H1 (cell line): ENCODE data around the gene ADCY6. TPM values are rescaled to one million over a fixed set of nuclear protein-coding genes. Genes with fewer than 3 reads are reported as not detected.

Source experiments
- CTCF ChIA-PET: fragments of 300-600 bp; sonication (Branson Sonifier 250); formaldehyde crosslinking; loops from one replicate; lab custom pipeline; 2021; ENCODE audit not compliant: partially characterized antibody; lab: Charles Lee
- POLR2A ChIA-PET: fragments of 300-600 bp; sonication (Branson Sonifier 250); formaldehyde crosslinking; loops from one replicate; lab custom pipeline; 2021; ENCODE audit warnings: inconsistent platforms; ENCODE audit not compliant: partially characterized antibody; lab: Charles Lee
- DNase-seq, 2 experiments: peaks; one replicate each; pipeline versions ENCODE4 v3.0.0 to v3.0.0-alpha.2; 2010 to 2022; ENCODE audit warnings: low spot score in 2 of 2, low read depth in 1 of 2, mixed read lengths in 1 of 2
- FAIRE-seq: peaks from 2 replicates; lab custom pipeline; 2011; peaks lifted over from hg19 to GRCh38; lab: Jason Lieb, UNC
- H2AFZ ChIP-seq: 2 replicates; pipeline ENCODE4 v1.8.1; 2012; ENCODE audit warnings: low read length, inconsistent platforms
- H2AK5ac ChIP-seq: 2 replicates; pipeline ENCODE4 v1.6.1; 2013; ENCODE audit warnings: low read depth, low read length
- H2BK120ac ChIP-seq: replicated peaks from 2 replicates; pipeline ENCODE3; 2013; ENCODE audit warnings: low read depth, low read length, inconsistent platforms
- H2BK12ac ChIP-seq: 2 replicates; pipeline ENCODE4 v1.6.1; 2013; ENCODE audit warnings: low read depth, low read length
- H2BK15ac ChIP-seq: 2 replicates; pipeline ENCODE4 v1.6.1; 2013; ENCODE audit warnings: low read length
- H2BK20ac ChIP-seq: 2 replicates; pipeline ENCODE4 v1.6.1; 2013; ENCODE audit warnings: low read length
- H2BK5ac ChIP-seq: 2 replicates; pipeline ENCODE4 v1.6.1; 2013; ENCODE audit warnings: low read depth, low read length
- H3K14ac ChIP-seq: 2 replicates; pipeline ENCODE4 v1.6.1; 2013; ENCODE audit warnings: inconsistent platforms; ENCODE audit not compliant: insufficient read length
- H3K18ac ChIP-seq: 2 replicates; pipeline ENCODE4 v1.6.1; 2013; ENCODE audit warnings: low read length; ENCODE audit errors: extremely low read depth
- H3K23ac ChIP-seq: 2 replicates; pipeline ENCODE4 v1.6.1; 2013; ENCODE audit warnings: inconsistent platforms; ENCODE audit not compliant: insufficient read length
- H3K23me2 ChIP-seq: 2 replicates; pipeline ENCODE4 v1.6.1; 2013; ENCODE audit warnings: low read depth, low read length
- H3K27ac ChIP-seq: 2 replicates; pipeline ENCODE4 v1.6.1; 2011; ENCODE audit warnings: low read depth, low read length, inconsistent platforms
- H3K27me3 ChIP-seq, 4 experiments: replicated peaks in 1 of 4; 1 replicate in 1 of 4; 2 replicates in 3 of 4; pipeline versions ENCODE4 v1.6.1 to v1.8.1; 2011 to 2013; ENCODE audit warnings: low read length in 3 of 4, mild to moderate bottlenecking in 3 of 4, inconsistent platforms in 2 of 4, mixed read lengths in 2 of 4, moderate library complexity in 1 of 4; ENCODE audit not compliant: control insufficient read depth in 3 of 4, insufficient read depth in 3 of 4; ENCODE audit errors: extremely low read depth in 1 of 4
- H3K36me3 ChIP-seq, 4 experiments: 2 replicates each; pipeline versions ENCODE4 v1.6.1 to v1.8.1; 2011 to 2013; ENCODE audit warnings: mild to moderate bottlenecking in 4 of 4, low read length in 3 of 4, moderate library complexity in 2 of 4, control low read depth in 1 of 4, inconsistent platforms in 1 of 4; ENCODE audit not compliant: insufficient read depth in 4 of 4, control insufficient read depth in 2 of 4
- H3K4ac ChIP-seq: replicated peaks from 2 replicates; pipeline ENCODE3; 2013; ENCODE audit warnings: low read length, low read depth, mixed read lengths, inconsistent platforms; ENCODE audit not compliant: insufficient read length
- H3K4me1 ChIP-seq, 4 experiments: replicated peaks in 1 of 4; 1 replicate in 1 of 4; 2 replicates in 3 of 4; pipeline versions ENCODE4 v1.6.1 to v1.8.1; 2011 to 2013; ENCODE audit warnings: low read length in 3 of 4, inconsistent platforms in 2 of 4, mixed read lengths in 1 of 4; ENCODE audit not compliant: insufficient read depth in 4 of 4, control insufficient read depth in 3 of 4
- H3K4me2 ChIP-seq, 2 experiments: 2 replicates each; pipeline versions ENCODE4 v1.6.1 to v1.8.1; 2011 to 2013; ENCODE audit warnings: low read depth in 2 of 2, low read length in 2 of 2, control low read depth in 1 of 2, inconsistent platforms in 1 of 2, mild to moderate bottlenecking in 1 of 2; ENCODE audit not compliant: insufficient read depth in 1 of 2
- H3K4me3 ChIP-seq, 4 experiments: fragments of 200-600, 300-600 bp in 1 of 4; sonication (generic), shearing (Covaris generic), sonication (Bioruptor Twin) in 1 of 4; 2 replicates each; pipeline versions ENCODE4 v1.5.1 to v1.8.1; 2011 to 2016; ENCODE audit warnings: low read length in 4 of 4, low read depth in 3 of 4, control low read depth in 2 of 4, inconsistent platforms in 2 of 4, mild to moderate bottlenecking in 2 of 4, mixed read lengths in 1 of 4, moderate library complexity in 1 of 4; ENCODE audit not compliant: insufficient read depth in 2 of 4; ENCODE audit errors: extremely low read depth in 1 of 4
- H3K56ac ChIP-seq: replicated peaks from 2 replicates; pipeline ENCODE3; 2013; ENCODE audit warnings: low read depth, mild to moderate bottlenecking, mixed read lengths, low read length, inconsistent platforms; ENCODE audit not compliant: insufficient read length
- H3K79me1 ChIP-seq: 2 replicates; pipeline ENCODE4 v1.6.1; 2013; ENCODE audit warnings: low read depth, low read length, control low read depth
- H3K79me2 ChIP-seq, 2 experiments: 2 replicates each; pipeline versions ENCODE4 v1.6.1 to v1.8.1; 2012 to 2013; ENCODE audit warnings: low read length in 2 of 2, mild to moderate bottlenecking in 2 of 2, inconsistent platforms in 1 of 2; ENCODE audit not compliant: insufficient read depth in 2 of 2, control insufficient read depth in 1 of 2
- H3K9ac ChIP-seq, 4 experiments: replicated peaks in 1 of 4; 1 replicate in 1 of 4; 2 replicates in 3 of 4; pipeline versions ENCODE4 v1.6.1 to v1.8.1; 2011 to 2013; ENCODE audit warnings: low read depth in 3 of 4, low read length in 3 of 4, control low read depth in 2 of 4, mild to moderate bottlenecking in 2 of 4, moderate library complexity in 2 of 4, inconsistent platforms in 1 of 4; ENCODE audit errors: extremely low read depth in 1 of 4
- H3K9me3 ChIP-seq, 2 experiments: 2 replicates each; pipeline versions ENCODE4 v1.6.1 to v1.8.1; 2012 to 2013; ENCODE audit warnings: mild to moderate bottlenecking in 2 of 2, moderate library complexity in 2 of 2, control low read depth in 1 of 2, inconsistent platforms in 1 of 2, low read depth in 1 of 2, low read length in 1 of 2, mixed read lengths in 1 of 2; ENCODE audit not compliant: insufficient read depth in 2 of 2
- H4K20me1 ChIP-seq, 2 experiments: replicated peaks in 1 of 2; 2 replicates each; pipeline versions ENCODE3 to v1.8.1; 2011 to 2013; ENCODE audit warnings: inconsistent platforms in 2 of 2, low read length in 2 of 2, mild to moderate bottlenecking in 1 of 2; ENCODE audit not compliant: insufficient read depth in 2 of 2, control insufficient read depth in 1 of 2
- H4K5ac ChIP-seq: 2 replicates; pipeline ENCODE4 v1.6.1; 2013; ENCODE audit warnings: low read length, low read depth, mixed read lengths, inconsistent platforms; ENCODE audit not compliant: insufficient read length
- H4K8ac ChIP-seq: 2 replicates; pipeline ENCODE4 v1.8.0; 2013; ENCODE audit warnings: mild to moderate bottlenecking, moderate library complexity, low read length, inconsistent platforms; ENCODE audit not compliant: insufficient read depth; ENCODE audit errors: extremely low read depth
- H4K91ac ChIP-seq: replicated peaks from 2 replicates; pipeline ENCODE3; 2013; ENCODE audit warnings: low read length, mixed read lengths, inconsistent platforms; ENCODE audit not compliant: insufficient read length
- BACH1 ChIP-seq: IDR thresholded peaks from 2 replicates; pipeline ENCODE4 v1.6.1; 2012; ENCODE audit warnings: low read length, improper control_type of control experiment
- CREB1 ChIP-seq: IDR thresholded peaks from 2 replicates; pipeline ENCODE4 v1.6.1; 2012; ENCODE audit warnings: inconsistent platforms
- POLR2A ChIP-seq, 2 experiments: IDR thresholded peaks; 1 replicate in 1 of 2; 2 replicates in 1 of 2; pipeline ENCODE4 v1.6.1; 2011; ENCODE audit warnings: low read depth in 2 of 2, low read length in 2 of 2, mild to moderate bottlenecking in 2 of 2; ENCODE audit errors: control extremely low read depth in 1 of 2
- WGBS, 2 experiments: shearing (Covaris generic) in 1 of 2; methylation state at CpG; one replicate each; pipeline versions ENCODE4 v1.1.6 to v1.1.7; 2013 to 2015; ENCODE audit warnings: low lambda C conversion rate in 2 of 2, mixed read lengths in 2 of 2, inconsistent platforms in 1 of 2, low coverage in 1 of 2, missing lambda C conversion rate in 1 of 2; ENCODE audit not compliant: insufficient replicate concordance in 2 of 2, insufficient coverage in 1 of 2, insufficient read length in 1 of 2; ENCODE audit errors: extremely low coverage in 1 of 2, missing lambda C conversion rate in 1 of 2; 5-methylcytosine and 5-hydroxymethylcytosine counted together
- polyA plus RNA-seq, 7 experiments: library from polyadenylated mRNA; depleted of rRNA in 3 of 7; stranded (reverse) in 5 of 7; unstranded in 2 of 7; fragments of >200 nt in 5 of 7; fragments of 200-250 nt in 2 of 7; gene quantifications; 1 replicate in 5 of 7; 2 replicates in 1 of 7; 4 replicates in 1 of 7; pipeline versions ENCODE4 v1.2.1 to v1.2.3, GENCODE V29; 2011 to 2013; ENCODE audit warnings: missing spikeins in 2 of 7, mixed read lengths in 2 of 7
- total RNA-seq: library from RNA; stranded (reverse); fragmentation: NEBNext Ultra II Directional; extraction: Animal tissue kit (Norgen Biotek cat#: 25700); gene quantifications from 2 replicates; pipeline ENCODE4 v1.2.1, GENCODE V29; 2021

ADCY6 gene
- total and polyA plus RNA-seq, 2 of the 8 experiments (the other 6 are each of a cell fraction or from before 2014, with no cell fraction given): 11.7 to 17.5 TPM

DNA sequence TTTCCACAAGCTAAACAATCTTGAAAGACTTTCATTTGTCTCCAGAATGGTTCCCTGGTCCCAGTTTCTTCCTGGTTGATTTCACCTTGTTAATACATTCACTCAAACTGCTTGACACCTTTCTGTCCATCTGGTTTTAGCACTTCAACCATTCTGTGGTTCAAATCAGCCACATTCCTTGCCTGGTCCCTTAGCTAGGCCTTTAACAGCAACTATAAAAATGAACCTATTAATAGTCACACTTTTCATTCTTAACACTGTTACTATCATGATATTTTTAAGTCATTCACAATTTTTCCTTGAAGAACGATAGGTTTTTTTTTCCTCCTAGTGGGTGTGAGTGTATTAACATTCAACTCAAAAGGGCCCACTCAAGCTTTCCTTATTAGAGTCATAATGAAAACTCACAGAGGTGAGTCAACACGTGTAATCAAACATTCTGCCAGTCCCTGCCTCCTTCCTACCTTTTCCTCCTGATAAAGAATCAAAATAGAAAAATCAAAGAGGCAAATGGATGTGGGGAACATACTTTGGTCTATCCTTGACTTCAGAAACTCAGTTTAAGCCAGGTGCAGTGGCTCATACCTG lies 38.0 kb downstream of the ADCY6 start:
- TF ChIP-seq CREB1 (no peak), BACH1 (no peak), POLR2A (IDR thresholded peaks at IDR 0.05; ENCODE audit: control extremely low read depth in 1 of 2, low read depth in 2 of 2, low read length in 2 of 2) (no peak)
- Histone ChIP-seq H3K9ac (no peak overlapping the region), H3K14ac (no peak overlapping the region), H2BK120ac (no peak overlapping the region), H4K20me1 (no peaks in the 10 kb centered on the region), H2AFZ (no peak overlapping the region), H3K79me1 (no peaks in the 10 kb centered on the region), H2BK12ac (no peak overlapping the region), H3K9me3 (no peaks in the 10 kb centered on the region), H3K4me3 (no peak overlapping the region), H3K27me3 (no peaks in the 10 kb centered on the region), H3K23ac (no peak overlapping the region), H3K4me2 (no peak overlapping the region), H3K79me2 (no peaks in the 10 kb centered on the region), H3K27ac (no peak overlapping the region), H2BK20ac (no peak overlapping the region), H3K36me3 (no peaks in the 10 kb centered on the region), H2BK15ac (no peak overlapping the region), H3K4me1 (no peaks in the 10 kb centered on the region), H2AK5ac (no peak overlapping the region), H4K8ac (no peak overlapping the region), H3K18ac (no peak overlapping the region), H3K4ac (no peak overlapping the region), H3K56ac (no peak overlapping the region), H4K5ac (no peak overlapping the region), H2BK5ac (no peak overlapping the region), H4K91ac (no peak overlapping the region), H3K23me2 (no peaks in the 10 kb centered on the region)
- FAIRE-seq (no peak), DNase-seq (no peak)
- CTCF ChIA-PET: interaction anchor here (0.8 to 8.0 kb wide), 7 partner anchors 11 to 283 kb away, joined by 3 to 205 read pairs (median 3); partner anchors contain the start of gene ADCY6
- POLR2A ChIA-PET: interaction anchor here (1.0 to 1.1 kb wide), 2 partner anchors 9 to 115 kb away, joined by 3 read pairs; partner anchors contain the start of gene RND1
- WGBS, 2 experiments: 81% methylated on average over 2 of the region's 2 CpGs; no CpG with 5 or more reads in 1 of the 2 experiments
